ENCODE measurements around the gene ISYNA1. TPM values are rescaled to one million over a fixed set of nuclear protein-coding genes. Genes with fewer than 3 reads are reported as not detected.

ISYNA1 gene
- total and polyA plus RNA-seq, 2 of the 13 experiments (the other 11 are each of a cell fraction or from before 2014, with no cell fraction given), result 29.6 to 48.5 TPM

DNA sequence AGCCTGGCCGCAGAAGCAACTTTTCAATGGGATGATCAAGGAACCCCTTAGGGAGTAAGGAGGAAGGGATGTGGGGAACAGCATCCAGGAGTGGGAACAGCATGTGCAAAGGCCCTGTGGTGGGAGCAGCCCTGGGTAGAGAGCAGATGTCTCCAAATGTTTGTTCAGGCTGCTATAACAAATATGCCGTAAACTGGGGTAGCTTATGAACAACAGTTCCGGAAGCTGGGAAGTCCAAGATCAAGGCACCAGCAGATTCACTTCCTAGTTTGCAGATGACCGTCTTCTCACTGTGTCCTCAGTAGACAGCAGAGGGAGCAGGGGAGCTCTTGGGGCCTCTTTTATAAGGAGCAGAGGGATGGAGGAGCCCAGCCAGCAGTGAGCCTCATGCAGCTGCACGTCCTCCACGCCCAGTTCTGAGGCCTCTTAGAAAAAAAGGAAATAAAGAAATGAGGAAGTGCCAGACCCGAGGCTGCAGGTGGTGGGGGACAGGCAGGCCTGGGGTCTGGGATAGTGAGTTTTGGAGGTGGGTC is 36.3 kb downstream of the ISYNA1 start (continued):
- TF ChIP-seq, protein P1, sequence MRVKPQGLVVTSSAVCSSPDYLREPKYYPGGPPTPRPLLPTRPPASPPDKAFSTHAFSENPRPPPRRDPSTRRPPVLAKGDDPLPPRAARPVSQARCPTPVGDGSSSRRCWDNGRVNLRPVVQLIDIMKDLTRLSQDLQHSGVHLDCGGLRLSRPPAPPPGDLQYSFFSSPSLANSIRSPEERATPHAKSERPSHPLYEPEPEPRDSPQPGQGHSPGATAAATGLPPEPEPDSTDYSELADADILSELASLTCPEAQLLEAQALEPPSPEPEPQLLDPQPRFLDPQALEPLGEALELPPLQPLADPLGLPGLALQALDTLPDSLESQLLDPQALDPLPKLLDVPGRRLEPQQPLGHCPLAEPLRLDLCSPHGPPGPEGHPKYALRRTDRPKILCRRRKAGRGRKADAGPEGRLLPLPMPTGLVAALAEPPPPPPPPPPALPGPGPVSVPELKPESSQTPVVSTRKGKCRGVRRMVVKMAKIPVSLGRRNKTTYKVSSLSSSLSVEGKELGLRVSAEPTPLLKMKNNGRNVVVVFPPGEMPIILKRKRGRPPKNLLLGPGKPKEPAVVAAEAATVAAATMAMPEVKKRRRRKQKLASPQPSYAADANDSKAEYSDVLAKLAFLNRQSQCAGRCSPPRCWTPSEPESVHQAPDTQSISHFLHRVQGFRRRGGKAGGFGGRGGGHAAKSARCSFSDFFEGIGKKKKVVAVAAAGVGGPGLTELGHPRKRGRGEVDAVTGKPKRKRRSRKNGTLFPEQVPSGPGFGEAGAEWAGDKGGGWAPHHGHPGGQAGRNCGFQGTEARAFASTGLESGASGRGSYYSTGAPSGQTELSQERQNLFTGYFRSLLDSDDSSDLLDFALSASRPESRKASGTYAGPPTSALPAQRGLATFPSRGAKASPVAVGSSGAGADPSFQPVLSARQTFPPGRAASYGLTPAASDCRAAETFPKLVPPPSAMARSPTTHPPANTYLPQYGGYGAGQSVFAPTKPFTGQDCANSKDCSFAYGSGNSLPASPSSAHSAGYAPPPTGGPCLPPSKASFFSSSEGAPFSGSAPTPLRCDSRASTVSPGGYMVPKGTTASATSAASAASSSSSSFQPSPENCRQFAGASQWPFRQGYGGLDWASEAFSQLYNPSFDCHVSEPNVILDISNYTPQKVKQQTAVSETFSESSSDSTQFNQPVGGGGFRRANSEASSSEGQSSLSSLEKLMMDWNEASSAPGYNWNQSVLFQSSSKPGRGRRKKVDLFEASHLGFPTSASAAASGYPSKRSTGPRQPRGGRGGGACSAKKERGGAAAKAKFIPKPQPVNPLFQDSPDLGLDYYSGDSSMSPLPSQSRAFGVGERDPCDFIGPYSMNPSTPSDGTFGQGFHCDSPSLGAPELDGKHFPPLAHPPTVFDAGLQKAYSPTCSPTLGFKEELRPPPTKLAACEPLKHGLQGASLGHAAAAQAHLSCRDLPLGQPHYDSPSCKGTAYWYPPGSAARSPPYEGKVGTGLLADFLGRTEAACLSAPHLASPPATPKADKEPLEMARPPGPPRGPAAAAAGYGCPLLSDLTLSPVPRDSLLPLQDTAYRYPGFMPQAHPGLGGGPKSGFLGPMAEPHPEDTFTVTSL (CRISPR knock-in tag; IDR thresholded peaks at IDR 0.05; ENCODE audit: borderline replicate concordance), result no peak
- TF ChIP-seq SMC3 (IDR thresholded peaks at IDR 0.05; ENCODE audit: low read length) (peak; percentile 49; the same call in 1 of the 2 replicates), ZNF460 (CRISPR knock-in tag; IDR thresholded peaks at IDR 0.05; ENCODE audit: borderline replicate concordance) (no peak), MYNN (CRISPR knock-in tag; IDR thresholded peaks at IDR 0.05; ENCODE audit: low read depth) (no peak), ZNF232 (CRISPR knock-in tag; IDR thresholded peaks at IDR 0.05; ENCODE audit: borderline replicate concordance) (no peak), ZBTB3 (CRISPR knock-in tag; IDR thresholded peaks at IDR 0.05; ENCODE audit: borderline replicate concordance, low read depth) (no peak), HOXA9 (CRISPR knock-in tag; IDR thresholded peaks at IDR 0.05; ENCODE audit: borderline replicate concordance) (no peak), PBX3 (CRISPR knock-in tag; IDR thresholded peaks at IDR 0.05; ENCODE audit: borderline replicate concordance) (no peak), FOXP1 (IDR thresholded peaks at IDR 0.05) (no peak), FOXP1 (CRISPR knock-in tag; IDR thresholded peaks at IDR 0.05) (peak; percentile 7; the same call in 1 of the 2 replicates), SP2 (CRISPR knock-in tag; IDR thresholded peaks at IDR 0.05) (no peak), NFIB (CRISPR knock-in tag; IDR thresholded peaks at IDR 0.05; ENCODE audit: borderline replicate concordance) (no peak), ZNF724P (CRISPR knock-in tag; IDR thresholded peaks at IDR 0.05; ENCODE audit: borderline replicate concordance) (no peak), SALL1 (CRISPR knock-in tag; IDR thresholded peaks at IDR 0.05) (no peak), SRF (IDR thresholded peaks at IDR 0.05; ENCODE audit: low read depth, low read length) (no peak)
- TF ChIP-seq, protein P2, sequence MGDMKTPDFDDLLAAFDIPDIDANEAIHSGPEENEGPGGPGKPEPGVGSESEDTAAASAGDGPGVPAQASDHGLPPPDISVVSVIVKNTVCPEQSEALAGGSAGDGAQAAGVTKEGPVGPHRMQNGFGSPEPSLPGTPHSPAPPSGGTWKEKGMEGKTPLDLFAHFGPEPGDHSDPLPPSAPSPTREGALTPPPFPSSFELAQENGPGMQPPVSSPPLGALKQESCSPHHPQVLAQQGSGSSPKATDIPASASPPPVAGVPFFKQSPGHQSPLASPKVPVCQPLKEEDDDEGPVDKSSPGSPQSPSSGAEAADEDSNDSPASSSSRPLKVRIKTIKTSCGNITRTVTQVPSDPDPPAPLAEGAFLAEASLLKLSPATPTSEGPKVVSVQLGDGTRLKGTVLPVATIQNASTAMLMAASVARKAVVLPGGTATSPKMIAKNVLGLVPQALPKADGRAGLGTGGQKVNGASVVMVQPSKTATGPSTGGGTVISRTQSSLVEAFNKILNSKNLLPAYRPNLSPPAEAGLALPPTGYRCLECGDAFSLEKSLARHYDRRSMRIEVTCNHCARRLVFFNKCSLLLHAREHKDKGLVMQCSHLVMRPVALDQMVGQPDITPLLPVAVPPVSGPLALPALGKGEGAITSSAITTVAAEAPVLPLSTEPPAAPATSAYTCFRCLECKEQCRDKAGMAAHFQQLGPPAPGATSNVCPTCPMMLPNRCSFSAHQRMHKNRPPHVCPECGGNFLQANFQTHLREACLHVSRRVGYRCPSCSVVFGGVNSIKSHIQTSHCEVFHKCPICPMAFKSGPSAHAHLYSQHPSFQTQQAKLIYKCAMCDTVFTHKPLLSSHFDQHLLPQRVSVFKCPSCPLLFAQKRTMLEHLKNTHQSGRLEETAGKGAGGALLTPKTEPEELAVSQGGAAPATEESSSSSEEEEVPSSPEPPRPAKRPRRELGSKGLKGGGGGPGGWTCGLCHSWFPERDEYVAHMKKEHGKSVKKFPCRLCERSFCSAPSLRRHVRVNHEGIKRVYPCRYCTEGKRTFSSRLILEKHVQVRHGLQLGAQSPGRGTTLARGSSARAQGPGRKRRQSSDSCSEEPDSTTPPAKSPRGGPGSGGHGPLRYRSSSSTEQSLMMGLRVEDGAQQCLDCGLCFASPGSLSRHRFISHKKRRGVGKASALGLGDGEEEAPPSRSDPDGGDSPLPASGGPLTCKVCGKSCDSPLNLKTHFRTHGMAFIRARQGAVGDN (CRISPR knock-in tag; IDR thresholded peaks at IDR 0.05), result peak; percentile 40; the same call in 1 of the 2 replicates
- TF ChIP-seq, protein P3, sequence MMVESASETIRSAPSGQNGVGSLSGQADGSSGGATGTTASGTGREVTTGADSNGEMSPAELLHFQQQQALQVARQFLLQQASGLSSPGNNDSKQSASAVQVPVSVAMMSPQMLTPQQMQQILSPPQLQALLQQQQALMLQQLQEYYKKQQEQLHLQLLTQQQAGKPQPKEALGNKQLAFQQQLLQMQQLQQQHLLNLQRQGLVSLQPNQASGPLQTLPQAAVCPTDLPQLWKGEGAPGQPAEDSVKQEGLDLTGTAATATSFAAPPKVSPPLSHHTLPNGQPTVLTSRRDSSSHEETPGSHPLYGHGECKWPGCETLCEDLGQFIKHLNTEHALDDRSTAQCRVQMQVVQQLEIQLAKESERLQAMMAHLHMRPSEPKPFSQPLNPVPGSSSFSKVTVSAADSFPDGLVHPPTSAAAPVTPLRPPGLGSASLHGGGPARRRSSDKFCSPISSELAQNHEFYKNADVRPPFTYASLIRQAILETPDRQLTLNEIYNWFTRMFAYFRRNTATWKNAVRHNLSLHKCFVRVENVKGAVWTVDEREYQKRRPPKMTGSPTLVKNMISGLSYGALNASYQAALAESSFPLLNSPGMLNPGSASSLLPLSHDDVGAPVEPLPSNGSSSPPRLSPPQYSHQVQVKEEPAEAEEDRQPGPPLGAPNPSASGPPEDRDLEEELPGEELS (CRISPR knock-in tag; IDR thresholded peaks at IDR 0.05), result peak; percentile 52; the same call in 1 of the 2 replicates
